GM12878 (cell line): Measurements from ENCODE around the gene SHF. TPM values are rescaled to one million over a fixed set of nuclear protein-coding genes. Genes with fewer than 3 reads are reported as not detected.

ENCODE experiments used
- ATAC-seq: fragments of 200-7000 bp; cut with Tn5 transposase; 3 replicates; pipeline ENCODE4 v1.9.1; 2020; ENCODE audit warnings: mild to moderate bottlenecking, moderate library complexity
- BruUV-seq: library from RNA; stranded (reverse); fragments of 400-500 nt; replicated peaks from 2 replicates; lab custom pipeline; 2021; lab: Mats Ljungman, UMichigan
- CTCF ChIA-PET: fragments of 300-600 bp; sonication (Branson Sonifier 250); formaldehyde crosslinking; extraction: SDS; loops from one replicate; lab custom pipeline; 2021; ENCODE audit warnings: inconsistent platforms; lab: Yijun Ruan, JAX
- POLR2A ChIA-PET: fragments of 350-600 bp; formaldehyde crosslinking; extraction: SDS; loops from one replicate; lab custom pipeline; 2021; ENCODE audit warnings: inconsistent platforms; lab: Charles Lee
- RAD21 ChIA-PET: fragments of 300-600 bp; sonication (Branson Sonifier 250); formaldehyde crosslinking; loops from one replicate; lab custom pipeline; 2023; ENCODE audit warnings: antibody characterized with exemption; ENCODE audit not compliant: unreplicated experiment; lab: Charles Lee
- SMC1A ChIA-PET: fragments of 300-600 bp; sonication (Branson Sonifier 250); formaldehyde crosslinking; loops from one replicate; lab custom pipeline; 2023; ENCODE audit not compliant: unreplicated experiment, uncharacterized antibody; lab: Charles Lee
- DNase-seq: peaks from one replicate; pipeline ENCODE4 v3.0.0-alpha.2; 2011; ENCODE audit warnings: low read depth, low spot score
- FAIRE-seq: peaks from 3 replicates; lab custom pipeline; 2011; peaks lifted over from hg19 to GRCh38; lab: Jason Lieb, UNC
- H2AFZ ChIP-seq: 2 replicates; pipeline ENCODE4 v1.6.0; 2011; ENCODE audit warnings: low read depth, low read length, control low read depth; ENCODE audit not compliant: control insufficient read depth
- H3K27ac ChIP-seq: 2 replicates; pipeline ENCODE4 v1.5.1; 2011; ENCODE audit warnings: control low read depth; ENCODE audit not compliant: control insufficient read depth, insufficient read depth
- H3K27me3 ChIP-seq, 2 experiments: replicated peaks in 1 of 2; 2 replicates each; pipeline versions ENCODE4 v1.6.0 to v1.6.1; 2011; ENCODE audit warnings: low read length in 1 of 2; ENCODE audit not compliant: control insufficient read depth in 2 of 2, insufficient read depth in 2 of 2
- H3K36me3 ChIP-seq, 2 experiments: 2 replicates each; pipeline ENCODE4 v1.5.1; 2011; ENCODE audit warnings: low read length in 1 of 2; ENCODE audit not compliant: control insufficient read depth in 2 of 2, insufficient read depth in 2 of 2
- H3K4me1 ChIP-seq: 2 replicates; pipeline ENCODE4 v1.6.1; 2011; ENCODE audit warnings: mild to moderate bottlenecking, low read length, moderate library complexity, mixed read lengths; ENCODE audit not compliant: control insufficient read depth, insufficient read depth
- H3K4me2 ChIP-seq: 2 replicates; pipeline ENCODE4 v1.6.0; 2011; ENCODE audit warnings: control low read depth; ENCODE audit not compliant: control insufficient read depth, insufficient read depth
- H3K4me3 ChIP-seq: fragments of 200-600 bp; sonication (generic); 2 replicates; pipeline ENCODE4 v1.5.1; 2016
- H3K79me2 ChIP-seq: 2 replicates; pipeline ENCODE4 v1.6.0; 2011; ENCODE audit warnings: low read length; ENCODE audit not compliant: control insufficient read depth, insufficient read depth
- H3K9ac ChIP-seq: 2 replicates; pipeline ENCODE4 v1.8.0; 2011; ENCODE audit warnings: low read length, control low read depth, mixed read lengths; ENCODE audit not compliant: control insufficient read depth, insufficient read depth
- H3K9me3 ChIP-seq: replicated peaks from 3 replicates; pipeline ENCODE4 v1.5.1; 2011; ENCODE audit warnings: mild to moderate bottlenecking, low read length; ENCODE audit not compliant: control insufficient read depth, insufficient read depth
- H4K20me1 ChIP-seq: 2 replicates; pipeline ENCODE4 v1.6.0; 2011; ENCODE audit not compliant: control insufficient read depth, insufficient read depth
- EZH2 ChIP-seq: IDR thresholded peaks from 2 replicates; pipeline ENCODE4 v1.6.1; 2012; ENCODE audit warnings: low read depth, mild to moderate bottlenecking, control low read depth, inconsistent platforms, low read length, borderline replicate concordance; ENCODE audit not compliant: control insufficient read depth
- NRF1 ChIP-seq: conservative IDR thresholded peaks from 2 replicates; pipeline ENCODE4 v1.6.1; 2011; ENCODE audit warnings: mild to moderate bottlenecking, low read depth, low read length, improper control_type of control experiment
- PKNOX1 ChIP-seq: fragments of 450-650 bp; IDR thresholded peaks from 2 replicates; pipeline ENCODE4 v1.6.1; 2016; ENCODE audit warnings: mild to moderate bottlenecking
- RAD51 ChIP-seq: fragments of 450-650 bp; IDR thresholded peaks from 2 replicates; pipeline ENCODE4 v1.6.1; 2016; ENCODE audit warnings: moderate library complexity, mild to moderate bottlenecking, inconsistent platforms
- RELA ChIP-seq: fragments of 450-650 bp; IDR thresholded peaks from 2 replicates; pipeline ENCODE4 v1.8.0; 2014; ENCODE audit warnings: borderline replicate concordance; ENCODE audit not compliant: partially characterized antibody
- SIX5 ChIP-seq: IDR thresholded peaks from 2 replicates; pipeline ENCODE4 v1.6.1; 2011; ENCODE audit warnings: mild to moderate bottlenecking, low read depth, low read length, moderate library complexity; ENCODE audit not compliant: severe bottlenecking
- SMAD1 ChIP-seq: fragments of 450-650 bp; IDR thresholded peaks from 2 replicates; pipeline ENCODE4 v1.6.1; 2018; ENCODE audit warnings: mild to moderate bottlenecking, low read depth; ENCODE audit not compliant: partially characterized antibody
- STAT3 ChIP-seq: IDR thresholded peaks from 2 replicates; pipeline ENCODE4 v1.6.1; 2011; ENCODE audit warnings: low read depth, low read length, improper control_type of control experiment
- TCF7 ChIP-seq: IDR thresholded peaks from 2 replicates; pipeline ENCODE4 v1.6.1; 2014; ENCODE audit warnings: antibody characterized with exemption, borderline replicate concordance
- ZSCAN29 ChIP-seq: fragments of 450-650 bp; IDR thresholded peaks from 2 replicates; pipeline ENCODE4 v1.6.1; 2017; ENCODE audit warnings: mild to moderate bottlenecking, moderate library complexity
- WGBS: methylation state at CpG from one replicate; pipeline ENCODE4 v1.1.6; 2016; ENCODE audit warnings: low lambda C conversion rate; ENCODE audit not compliant: insufficient replicate concordance, insufficient coverage; ENCODE audit errors: missing lambda C conversion rate; 5-methylcytosine and 5-hydroxymethylcytosine counted together
- in situ Hi-C: fragments of 300-500 bp; cut with MboI; formaldehyde crosslinking; loops from 9 replicates; pipeline ENCODE4 v1.14.3; 2018; ENCODE audit warnings: mixed read lengths
- intact Hi-C: fragments of 100-400 bp; cut with micrococcal nuclease; formaldehyde crosslinking; loops from one replicate; pipeline ENCODE4 v1.14.2; 2022; ENCODE audit not compliant: unreplicated experiment
- polyA plus RNA-seq, 11 experiments: library from polyadenylated mRNA; depleted of rRNA in 4 of 11; unstranded in 6 of 11; stranded (reverse) in 5 of 11; fragments of >200 nt; fragmentation: Nextera tagmentation in 4 of 11; fragmentation: Illumina TruSeq in 1 of 11; extraction: Ambion mirVana in 4 of 11; extraction: Trizol in 1 of 11; gene quantifications; 1 replicate in 1 of 11; 2 replicates in 10 of 11; pipeline versions ENCODE4 v1.2.1 to v1.2.3, GENCODE V29; 2011 to 2016; ENCODE audit warnings: inconsistent platforms in 2 of 11, missing spikeins in 2 of 11, low read depth in 1 of 11
- total RNA-seq, 4 experiments: library from RNA; depleted of rRNA in 3 of 4; stranded (reverse); fragments of >200 nt in 3 of 4; fragmentation: Illumina TruSeq in 1 of 4; extraction: Trizol in 1 of 4; gene quantifications; 2 replicates each; pipeline versions ENCODE4 v1.2.1 to v1.2.3, GENCODE V29; 2013 to 2021

The SHF gene
- total and polyA plus RNA-seq, 10 of the 15 experiments (the other 5 are each of a cell fraction or from before 2014, with no cell fraction given), result 0.04 to 5.7 (median 1.0) TPM; not detected in 1

- H3K4me3 ChIP-seq, result no peak overlapping the region
- ChIA-PET POLR2A (no interaction called here), RAD21 (no interaction called here), CTCF (interaction anchor here (1.2 kb wide), 1 partner anchor 22 kb away, joined by 4 read pairs; no protein-coding TSS in a partner anchor), SMC1A (no interaction called here)
- no peak overlapping the region for H3K27ac ChIP-seq
- H3K36me3 ChIP-seq, result no peaks in the 10 kb centered on the region
- TF ChIP-seq PKNOX1, result no peak
- intact Hi-C loops, result no loop called here
- WGBS, result 75% methylated on average over 12 of the region's 12 CpGs
- H2AFZ ChIP-seq, result no peak overlapping the region
- DNase-seq (no peak), FAIRE-seq (no peak), ATAC-seq (no peak)
- in situ Hi-C loops, result no loop called here
- no TSS peak for BruUV-seq
- no peaks in the 10 kb centered on the region for H3K4me1 ChIP-seq
- H3K79me2 ChIP-seq, result no peaks in the 10 kb centered on the region
- H4K20me1 ChIP-seq, result no peaks in the 10 kb centered on the region
- H3K4me2 ChIP-seq, result no peak overlapping the region
- H3K27me3 ChIP-seq, result no peaks in the 10 kb centered on the region
- H3K9me3 ChIP-seq, result no peaks in the 10 kb centered on the region
- no peak overlapping the region for H3K9ac ChIP-seq
Measured at GRCh38 chr15:45148076-45149059, 39.4 kb downstream of the SHF start.

GRCh38 chr15:45147606-45148005 is 40.2 kb downstream of the SHF start:
- intact Hi-C loops (no loop called here), in situ Hi-C loops (no loop called here)
- no peaks in the 10 kb centered on the region for H3K9me3 ChIP-seq
- H4K20me1 ChIP-seq, result no peaks in the 10 kb centered on the region
- 67% methylated on average over 7 of the region's 7 CpGs for WGBS
- H3K4me2 ChIP-seq, result no peak overlapping the region
- no peaks in the 10 kb centered on the region for H3K36me3 ChIP-seq
- no peak overlapping the region for H3K4me3 ChIP-seq
- H3K27me3 ChIP-seq, result no peaks in the 10 kb centered on the region
- H3K27ac ChIP-seq, result no peak overlapping the region
- ATAC-seq, result no peak
- FAIRE-seq, result no peak
- DNase-seq, result no peak
- SMC1A ChIA-PET, result no interaction called here
- TF ChIP-seq SIX5 (no peak), TCF7 (no peak), EZH2 (no peak), NRF1 (no peak), ZSCAN29 (no peak), STAT3 (no peak), SMAD1 (no peak), RELA (no peak), RAD51 (no peak)
- BruUV-seq, result no TSS peak
- no peaks in the 10 kb centered on the region for H3K4me1 ChIP-seq
- RAD21 ChIA-PET, result no interaction called here
- CTCF ChIA-PET, result interaction anchor here (0.6 to 1.2 kb wide), 2 partner anchors 15 to 30 kb away, joined by 3 read pairs; no protein-coding TSS in a partner anchor
- POLR2A ChIA-PET, result no interaction called here
- H3K79me2 ChIP-seq, result no peaks in the 10 kb centered on the region
- H3K9ac ChIP-seq, result no peak overlapping the region
- no peak overlapping the region for H2AFZ ChIP-seq
